Measurements from ENCODE around the gene NR0B2.

NR0B2 gene

GRCh38 chr1:26932531-26932930, 18.8 kb upstream of the NR0B2 start:
- no peak for DNase-seq (ENCODE audit: low spot score)

DNA sequence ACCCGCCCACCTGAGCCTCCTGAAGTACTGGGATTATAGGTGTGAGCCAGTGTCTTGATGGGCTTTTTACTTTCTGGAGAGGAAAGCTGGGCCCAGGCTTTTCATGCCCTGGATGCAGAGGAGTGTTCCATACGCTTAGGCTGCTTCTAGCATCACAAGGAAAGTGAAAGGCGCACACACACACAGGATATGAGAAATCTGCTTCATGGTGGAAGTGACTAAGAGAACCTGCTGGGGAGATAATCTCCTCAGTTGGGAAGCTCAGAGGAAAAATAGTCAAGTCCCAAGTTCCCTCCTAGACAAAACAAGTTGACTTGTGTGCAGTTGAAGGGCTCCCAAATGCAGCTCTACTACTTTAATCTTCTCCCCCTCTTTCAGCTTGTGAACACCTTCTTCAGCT, 9.9 kb upstream of the NR0B2 start:
- no peak for DNase-seq (ENCODE audit: low spot score)

DNA sequence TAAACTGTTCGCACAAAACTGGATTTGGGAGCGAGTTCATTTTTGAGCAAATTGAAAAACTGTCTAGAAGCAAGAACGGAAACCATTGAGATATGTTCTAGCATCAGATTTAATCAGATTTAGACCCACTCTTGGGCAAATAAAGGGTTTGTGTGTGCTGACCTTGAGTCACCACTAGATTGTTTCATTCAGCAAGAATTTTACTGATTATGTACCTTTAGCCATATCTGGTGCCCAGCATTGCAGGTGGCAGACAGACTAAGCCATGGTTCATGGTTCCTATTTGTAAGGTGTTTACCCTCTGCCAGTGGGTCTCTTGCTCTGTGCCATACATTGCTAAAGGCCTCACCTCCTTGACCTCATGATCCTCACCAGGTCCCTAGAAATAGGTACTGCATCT, 9.1 kb upstream of the NR0B2 start:
- no peak for DNase-seq (ENCODE audit: low spot score)

GRCh38 chr1:26922431-26922729, 8.6 kb upstream of the NR0B2 start:
- no peak for DNase-seq (ENCODE audit: low spot score)

- DNase-seq (ENCODE audit: low spot score) = peak; percentile 97
Observed at GRCh38 chr1:26921540-26922430, 8.0 kb upstream of the NR0B2 start, which contains the start of gene NUDC. Gene NUDC, plus strand, starts transcription at chr1:26921743. Its CDS starts 106 bp downstream, at chr1:26921849.

- DNase-seq (ENCODE audit: low spot score) = no peak
Observed at GRCh38 chr1:26921126-26921539, 7.4 kb upstream of the NR0B2 start.

DNA sequence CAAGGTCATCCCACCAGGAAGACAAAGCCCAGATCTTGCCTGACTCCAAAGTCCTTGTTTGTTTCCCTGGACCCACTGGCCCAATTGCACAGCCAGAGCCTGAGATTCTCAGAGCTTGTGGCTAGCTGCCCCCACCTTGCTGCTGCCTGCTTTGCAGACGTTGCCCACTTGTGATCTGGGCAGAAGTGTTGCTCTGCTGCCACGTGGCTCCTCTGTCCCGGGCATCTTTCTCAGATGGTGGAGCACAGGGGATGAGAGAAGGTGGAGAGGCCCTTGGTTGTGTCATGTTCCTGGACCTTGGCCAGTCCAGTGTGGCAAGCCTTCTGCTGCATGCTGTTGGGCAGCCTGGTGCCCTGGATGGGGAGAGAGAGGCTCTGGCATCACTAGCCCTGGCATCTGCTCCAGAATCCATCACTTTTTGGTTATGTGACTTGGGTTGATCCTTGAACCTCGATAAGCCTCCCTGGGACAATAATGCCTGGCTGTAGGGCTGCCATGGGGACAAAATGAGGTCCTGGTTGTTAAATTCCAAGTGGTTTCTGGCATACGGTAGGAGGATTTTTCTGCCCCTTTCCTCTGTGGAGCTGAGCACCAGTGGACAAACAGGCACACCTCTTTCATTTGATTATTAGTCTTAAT, 1.5 kb upstream of the NR0B2 start:
- no peak for DNase-seq (ENCODE audit: low spot score)

DNA sequence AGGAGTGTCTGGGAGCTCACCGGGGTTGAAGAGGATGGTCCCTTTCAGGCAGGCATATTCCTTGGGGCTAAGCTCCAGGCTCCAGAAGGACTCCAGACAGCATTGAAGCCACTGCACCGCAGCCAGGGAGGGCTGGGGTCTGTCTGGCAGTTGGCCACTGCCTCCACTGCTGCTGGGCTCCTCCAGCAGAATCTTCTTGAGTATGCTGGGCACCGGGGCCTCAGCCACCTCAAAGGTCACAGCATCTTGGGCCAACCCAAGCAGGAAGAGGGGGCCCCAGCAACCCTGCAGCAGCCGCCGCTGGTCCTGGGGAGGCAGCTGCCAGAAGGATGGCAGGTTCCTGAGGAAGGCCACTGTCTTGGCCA, 404 bp downstream of the NR0B2 start:
- no peak for DNase-seq (ENCODE audit: low spot score)

DNA sequence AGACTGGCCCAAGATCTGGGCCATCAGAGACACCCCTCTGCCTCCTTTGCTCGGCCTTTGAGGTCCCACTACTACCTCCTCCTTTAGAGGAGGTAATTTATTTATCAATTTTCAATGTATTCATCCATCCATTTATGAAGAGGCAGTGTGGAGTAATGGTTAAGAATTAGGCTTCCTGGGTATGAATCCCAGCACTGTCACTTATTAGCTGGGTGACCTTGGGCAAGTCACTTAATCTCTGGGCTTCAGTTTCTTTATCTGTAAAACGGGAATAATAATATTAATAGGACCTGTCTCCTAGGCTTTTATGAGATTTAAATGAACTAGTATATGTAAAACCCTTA, 1.7 kb downstream of the NR0B2 start:
- DNase-seq (ENCODE audit: low spot score) = no peak

- no peak for DNase-seq (ENCODE audit: low spot score)
Observed at GRCh38 chr1:26911399-26912146, 2.2 kb downstream of the NR0B2 start.

- no peak for DNase-seq (ENCODE audit: low spot score)
Observed at GRCh38 chr1:26910343-26911160, 3.2 kb downstream of the NR0B2 start.

DNA sequence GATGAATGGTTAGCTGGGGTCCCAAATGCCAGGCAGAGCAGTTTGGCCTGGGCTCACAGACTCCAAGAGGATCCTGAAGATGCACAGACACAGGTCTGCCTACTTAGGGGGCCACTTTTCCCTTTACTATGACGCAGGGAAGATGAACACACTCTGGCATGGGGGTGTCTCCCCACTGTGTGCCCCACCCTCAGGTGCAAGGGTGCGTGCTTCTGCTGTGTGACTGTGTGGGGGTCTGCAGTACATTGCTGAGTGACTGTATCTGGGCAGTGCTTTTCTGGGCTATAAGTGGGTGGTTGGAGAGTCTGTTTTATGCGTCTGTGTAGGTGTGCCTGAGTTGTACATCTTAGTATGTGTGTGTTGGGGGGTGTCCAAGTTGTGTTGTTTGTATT, 3.8 kb downstream of the NR0B2 start:
- no peak for DNase-seq (ENCODE audit: low spot score)

DNA sequence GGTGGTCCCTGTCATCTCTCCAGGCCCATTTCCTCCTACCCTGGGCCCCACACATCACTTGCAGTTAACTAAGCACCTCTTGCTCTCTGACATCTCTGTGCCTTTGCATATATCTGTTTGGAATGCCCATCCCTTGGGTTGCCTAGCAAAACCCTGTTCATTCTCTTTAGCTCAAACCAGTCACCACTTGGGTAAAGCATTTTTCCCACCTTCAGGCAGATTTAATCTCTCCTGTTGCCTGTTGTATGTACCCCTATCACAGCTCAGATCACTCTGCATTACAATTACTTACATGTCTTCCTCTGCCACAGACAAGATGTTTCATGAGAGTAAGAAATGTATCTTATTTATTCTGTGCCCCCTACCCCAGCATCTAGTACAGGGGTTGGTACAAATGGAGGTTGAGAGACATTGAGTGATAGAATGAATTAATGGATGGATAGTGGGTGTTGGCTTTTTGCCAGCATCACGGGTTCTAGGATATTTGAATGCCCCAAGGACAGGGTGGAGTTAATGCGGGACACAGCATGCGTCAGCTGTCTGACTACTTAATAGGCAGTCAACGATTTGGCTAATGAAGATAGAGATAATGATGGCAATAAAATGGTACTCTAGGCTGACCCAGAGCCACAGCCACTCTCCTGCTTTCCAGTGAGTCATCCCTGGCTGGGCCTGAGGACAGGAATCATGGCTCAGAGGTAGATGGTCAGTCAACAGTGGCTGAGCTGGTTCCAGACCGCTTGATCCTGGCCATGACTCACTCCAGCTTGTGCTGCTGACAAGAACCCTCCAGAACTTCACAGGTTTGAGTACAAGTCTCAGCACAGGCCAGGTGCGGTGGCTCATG, 6.5 kb downstream of the NR0B2 start:
- peak; percentile 86 for DNase-seq (ENCODE audit: low spot score)

DNA sequence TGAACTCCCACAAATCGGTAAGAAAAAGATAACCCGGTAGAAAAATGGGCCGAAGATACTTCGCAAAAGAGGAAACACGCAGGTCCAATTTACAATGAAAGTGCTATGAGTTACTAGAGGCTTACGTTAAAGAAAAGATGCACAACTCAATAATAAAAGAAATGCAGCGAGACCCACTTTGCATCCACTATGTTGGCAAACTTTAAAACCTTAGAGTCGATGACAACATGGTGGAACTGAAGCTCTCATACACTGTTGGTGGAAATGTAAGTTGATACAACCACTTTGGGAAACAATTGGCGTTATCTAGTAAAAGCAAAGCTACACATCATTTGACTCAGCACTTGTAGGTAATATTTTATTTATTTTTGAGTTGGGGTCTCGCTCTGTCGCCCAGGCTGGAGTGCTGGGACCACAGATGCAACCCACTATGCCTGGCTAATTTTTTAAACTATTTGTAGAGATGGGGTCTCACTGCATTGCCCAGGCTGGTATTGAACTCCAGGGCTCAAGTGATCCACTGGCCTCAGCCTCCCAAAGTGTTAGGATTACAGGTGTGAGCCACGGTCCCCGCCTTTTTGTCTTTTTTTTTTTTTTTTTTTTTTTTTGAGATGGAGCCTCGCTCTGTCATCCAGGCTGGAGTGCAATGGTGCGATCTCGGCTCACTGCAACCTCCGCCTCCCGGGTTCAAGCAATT, 12.8 kb downstream of the NR0B2 start:
- DNase-seq (ENCODE audit: low spot score) = no peak

DNA sequence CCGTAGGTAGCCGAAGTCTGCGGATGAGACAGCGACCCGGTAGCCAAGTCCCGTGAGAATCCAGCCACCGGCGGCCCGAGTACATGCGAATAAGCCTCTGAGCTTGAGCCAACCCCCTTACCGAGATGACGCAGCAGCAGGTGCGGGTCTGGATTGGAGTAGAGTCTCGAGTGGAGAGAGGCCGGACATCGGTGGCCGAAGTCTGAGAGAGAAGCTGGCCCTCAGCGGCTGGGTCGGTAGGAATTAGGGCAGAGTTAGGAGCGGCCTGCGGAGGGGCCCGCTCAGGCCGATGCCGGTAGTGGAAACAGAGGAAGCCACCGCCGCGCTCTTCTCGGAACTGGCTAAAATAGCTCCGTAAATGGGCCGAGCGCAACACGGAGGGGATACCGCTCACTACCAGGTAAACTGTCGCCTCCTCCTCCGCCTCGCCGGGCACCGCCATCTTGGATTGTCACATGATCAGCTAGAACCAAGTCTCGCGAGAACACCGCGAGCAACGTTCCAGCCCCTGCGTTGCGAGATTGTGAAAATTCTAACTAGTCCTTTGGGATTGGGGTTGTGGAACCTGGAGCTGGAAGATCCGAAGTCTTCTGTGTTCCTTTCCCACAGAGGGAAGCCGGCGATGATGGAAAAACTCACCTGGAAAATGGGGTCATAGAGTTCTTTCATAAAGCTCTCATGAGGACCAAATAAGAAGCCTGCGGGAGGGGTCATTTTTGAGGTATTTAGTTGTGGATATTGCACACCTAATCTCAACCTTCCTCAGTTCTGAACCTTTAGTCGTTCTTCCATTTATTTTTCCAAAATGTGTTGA, 13.6 kb downstream of the NR0B2 start, which contains the start of gene GPATCH3:
GPATCH3 (minus strand) TSS at position 467 of the 814 bp plus-strand sequence; CDS start at position 442, 25 bp downstream.
- peak; percentile 93 for DNase-seq (ENCODE audit: low spot score)

DNA sequence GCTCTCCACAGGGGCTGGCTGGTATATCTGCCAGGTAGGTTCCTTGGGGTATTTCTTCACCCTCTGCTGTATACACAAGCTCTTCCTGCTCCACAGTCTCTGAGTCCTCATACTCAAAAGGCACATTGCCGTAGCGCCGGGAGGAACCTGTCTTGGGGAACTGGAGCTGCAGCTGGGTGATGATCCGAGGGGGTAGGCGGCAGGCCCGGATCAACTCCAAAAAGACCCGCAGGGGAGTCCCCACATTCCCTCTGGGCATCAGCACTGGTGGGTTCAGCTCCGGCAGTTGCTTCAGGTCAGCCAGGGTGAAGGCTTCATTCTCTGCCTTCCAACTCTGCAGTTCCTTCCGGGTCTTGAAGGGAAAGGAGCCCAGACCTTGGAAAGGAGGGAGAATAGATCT, 16.4 kb downstream of the NR0B2 start:
- DNase-seq (ENCODE audit: low spot score) = no peak

DNA sequence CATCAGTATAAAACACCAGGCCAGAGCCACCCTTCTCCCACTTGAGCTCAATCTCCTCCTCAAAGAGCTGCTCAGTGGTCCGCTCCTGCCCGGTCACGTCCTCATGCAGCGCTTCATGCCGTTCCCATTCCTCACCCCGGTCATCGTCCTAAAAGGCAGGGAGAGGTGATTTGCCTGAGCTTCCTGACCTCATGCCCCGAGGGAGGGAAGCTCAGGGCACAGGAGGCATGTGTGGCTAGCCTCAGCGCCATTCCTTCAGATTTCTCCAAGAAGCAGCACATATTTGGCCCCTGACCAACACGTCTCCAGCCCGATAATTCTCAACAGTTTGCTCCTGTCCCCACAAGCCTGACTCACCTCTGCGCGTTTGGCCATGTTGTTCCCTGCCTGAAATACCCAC, 19.5 kb downstream of the NR0B2 start:
- no peak for DNase-seq (ENCODE audit: low spot score)

GRCh38 chr1:26890467-26890796, 23.3 kb downstream of the NR0B2 start:
- no peak for DNase-seq (ENCODE audit: low spot score)

DNA sequence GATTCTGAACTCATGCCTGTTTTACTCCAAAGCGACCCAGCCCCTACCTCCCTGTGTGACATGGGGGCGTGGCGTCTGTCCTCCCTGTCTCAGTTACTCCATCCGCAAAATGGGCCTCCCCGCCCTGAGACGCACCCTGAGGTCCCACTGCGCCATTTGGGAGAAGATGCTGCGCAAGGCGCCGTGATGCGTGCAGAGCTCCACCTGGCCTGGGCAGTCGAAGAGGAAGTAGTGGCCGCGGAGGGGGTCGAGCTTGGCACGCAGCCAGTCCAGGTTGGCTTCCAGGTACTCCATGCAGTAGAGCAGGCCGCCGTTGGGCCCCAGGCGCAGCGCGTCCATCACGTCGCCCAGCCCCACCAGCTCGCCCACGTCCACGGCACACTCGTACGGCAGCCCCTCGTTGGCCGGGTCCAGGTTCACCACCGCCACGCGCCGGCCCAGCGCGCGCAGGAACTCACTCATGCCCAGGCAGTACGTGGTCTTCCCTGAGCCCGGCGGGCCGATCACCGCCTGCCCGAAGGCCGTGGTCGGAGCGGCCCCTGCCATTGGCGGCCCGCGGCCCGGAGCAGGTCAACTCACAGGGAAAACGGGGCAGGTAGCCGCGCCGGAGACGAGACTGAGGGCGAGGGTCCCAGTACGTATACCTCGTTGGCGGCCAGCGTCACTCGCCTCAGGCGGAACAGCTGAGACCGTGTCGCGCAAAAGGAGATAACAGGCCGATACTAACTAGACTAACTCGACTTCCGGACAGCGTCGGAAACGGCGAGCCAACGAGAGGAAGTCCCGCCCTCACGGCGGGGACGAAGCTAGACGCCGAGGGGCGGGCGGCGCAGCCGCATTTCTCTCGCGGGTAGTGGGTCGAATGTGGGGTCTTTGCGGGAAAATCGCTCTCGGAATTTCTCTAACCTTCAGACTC, 24.0 kb downstream of the NR0B2 start, which contains the start of gene GPN2:
GPN2 (minus strand) TSS at position 733 of the 916 bp plus-strand sequence; CDS start at position 546, 187 bp downstream.
- DNase-seq (ENCODE audit: low spot score) = peak; percentile 89

All from hepatic stellate cell (primary cell).